SK-N-SH treated with all-trans-retinoic acid at 6 μM for 48 hours (cell line): Measurements from ENCODE around the gene CBLIF.

ENCODE experiments used
- CREB5 ChIP-seq: fragments of 250-450 bp; sonication (Bioruptor Pico); IDR thresholded peaks from 2 replicates; pipeline ENCODE4 v1.5.1; 2020; ENCODE audit warnings: low read depth, mild to moderate bottlenecking, moderate library complexity
- OSR1 ChIP-seq: fragments of 250-450 bp; sonication (Bioruptor Pico); IDR thresholded peaks from 2 replicates; pipeline ENCODE4 v1.8.0; 2022; ENCODE audit warnings: moderate library complexity, mild to moderate bottlenecking, inconsistent platforms
- POU6F1 ChIP-seq: fragments of 250-450 bp; sonication (Bioruptor Pico); IDR thresholded peaks from 2 replicates; pipeline ENCODE4 v1.8.0; 2021; ENCODE audit warnings: low read depth, mild to moderate bottlenecking, moderate library complexity, borderline replicate concordance
- PPARA ChIP-seq: fragments of 250-450 bp; sonication (Bioruptor Pico); IDR thresholded peaks from 2 replicates; pipeline ENCODE4 v1.5.0; 2020; ENCODE audit warnings: mild to moderate bottlenecking, borderline replicate concordance
- TCF4 ChIP-seq: fragments of 250-450 bp; sonication (Bioruptor Pico); IDR thresholded peaks from 2 replicates; pipeline ENCODE4 v1.8.0; 2021; ENCODE audit warnings: mild to moderate bottlenecking, moderate library complexity, borderline replicate concordance
- ZNF70 ChIP-seq: fragments of 450-650 bp; formaldehyde crosslinking; IDR thresholded peaks from 2 replicates; pipeline ENCODE4 v1.5.0; 2020; ENCODE audit warnings: mild to moderate bottlenecking, moderate library complexity
- TF ChIP-seq, protein P1 (sequence below): fragments of 250-450 bp; sonication (Bioruptor Pico); IDR thresholded peaks from 2 replicates; pipeline ENCODE4 v1.8.0; 2020; ENCODE audit warnings: mild to moderate bottlenecking, moderate library complexity, borderline replicate concordance

GRCh38 chr11:59822989-59823566 lies 22.2 kb downstream of the CBLIF start:
- TF ChIP-seq CREB5 (CRISPR knock-in tag): no peak
- TF ChIP-seq TCF4 (CRISPR knock-in tag): no peak
- no peak for TF ChIP-seq PPARA (CRISPR knock-in tag)
- no peak for TF ChIP-seq OSR1 (CRISPR knock-in tag)
- TF ChIP-seq ZNF70 (CRISPR knock-in tag): no peak
- no peak for TF ChIP-seq POU6F1 (CRISPR knock-in tag)
- TF ChIP-seq, protein P1, sequence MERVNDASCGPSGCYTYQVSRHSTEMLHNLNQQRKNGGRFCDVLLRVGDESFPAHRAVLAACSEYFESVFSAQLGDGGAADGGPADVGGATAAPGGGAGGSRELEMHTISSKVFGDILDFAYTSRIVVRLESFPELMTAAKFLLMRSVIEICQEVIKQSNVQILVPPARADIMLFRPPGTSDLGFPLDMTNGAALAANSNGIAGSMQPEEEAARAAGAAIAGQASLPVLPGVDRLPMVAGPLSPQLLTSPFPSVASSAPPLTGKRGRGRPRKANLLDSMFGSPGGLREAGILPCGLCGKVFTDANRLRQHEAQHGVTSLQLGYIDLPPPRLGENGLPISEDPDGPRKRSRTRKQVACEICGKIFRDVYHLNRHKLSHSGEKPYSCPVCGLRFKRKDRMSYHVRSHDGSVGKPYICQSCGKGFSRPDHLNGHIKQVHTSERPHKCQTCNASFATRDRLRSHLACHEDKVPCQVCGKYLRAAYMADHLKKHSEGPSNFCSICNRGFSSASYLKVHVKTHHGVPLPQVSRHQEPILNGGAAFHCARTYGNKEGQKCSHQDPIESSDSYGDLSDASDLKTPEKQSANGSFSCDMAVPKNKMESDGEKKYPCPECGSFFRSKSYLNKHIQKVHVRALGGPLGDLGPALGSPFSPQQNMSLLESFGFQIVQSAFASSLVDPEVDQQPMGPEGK (CRISPR knock-in tag): no peak
